H1 (cell line): Measurements from ENCODE around the gene RPL38. TPM values are rescaled to one million over a fixed set of nuclear protein-coding genes. Genes with fewer than 3 reads are reported as not detected.

Experiments used
- CTCF ChIA-PET: fragments of 300-600 bp; sonication (Branson Sonifier 250); formaldehyde crosslinking; loops from one replicate; lab custom pipeline; 2021; ENCODE audit not compliant: partially characterized antibody; lab: Charles Lee
- POLR2A ChIA-PET: fragments of 300-600 bp; sonication (Branson Sonifier 250); formaldehyde crosslinking; loops from one replicate; lab custom pipeline; 2021; ENCODE audit warnings: inconsistent platforms; ENCODE audit not compliant: partially characterized antibody; lab: Charles Lee
- DNase-seq, 2 experiments: peaks; one replicate each; pipeline versions ENCODE4 v3.0.0 to v3.0.0-alpha.2; 2010 to 2022; ENCODE audit warnings: low spot score in 2 of 2, low read depth in 1 of 2, mixed read lengths in 1 of 2
- FAIRE-seq: peaks from 2 replicates; lab custom pipeline; 2011; peaks lifted over from hg19 to GRCh38; lab: Jason Lieb, UNC
- H2AFZ ChIP-seq: 2 replicates; pipeline ENCODE4 v1.8.1; 2012; ENCODE audit warnings: low read length, inconsistent platforms
- H2AK5ac ChIP-seq: 2 replicates; pipeline ENCODE4 v1.6.1; 2013; ENCODE audit warnings: low read depth, low read length
- H2BK120ac ChIP-seq: replicated peaks from 2 replicates; pipeline ENCODE3; 2013; ENCODE audit warnings: low read depth, low read length, inconsistent platforms
- H2BK12ac ChIP-seq: 2 replicates; pipeline ENCODE4 v1.6.1; 2013; ENCODE audit warnings: low read depth, low read length
- H2BK15ac ChIP-seq: 2 replicates; pipeline ENCODE4 v1.6.1; 2013; ENCODE audit warnings: low read length
- H2BK20ac ChIP-seq: 2 replicates; pipeline ENCODE4 v1.6.1; 2013; ENCODE audit warnings: low read length
- H2BK5ac ChIP-seq: 2 replicates; pipeline ENCODE4 v1.6.1; 2013; ENCODE audit warnings: low read depth, low read length
- H3K14ac ChIP-seq: 2 replicates; pipeline ENCODE4 v1.6.1; 2013; ENCODE audit warnings: inconsistent platforms; ENCODE audit not compliant: insufficient read length
- H3K18ac ChIP-seq: 2 replicates; pipeline ENCODE4 v1.6.1; 2013; ENCODE audit warnings: low read length; ENCODE audit errors: extremely low read depth
- H3K23ac ChIP-seq: 2 replicates; pipeline ENCODE4 v1.6.1; 2013; ENCODE audit warnings: inconsistent platforms; ENCODE audit not compliant: insufficient read length
- H3K23me2 ChIP-seq: 2 replicates; pipeline ENCODE4 v1.6.1; 2013; ENCODE audit warnings: low read depth, low read length
- H3K27ac ChIP-seq: 2 replicates; pipeline ENCODE4 v1.6.1; 2011; ENCODE audit warnings: low read depth, low read length, inconsistent platforms
- H3K27me3 ChIP-seq, 4 experiments: replicated peaks in 1 of 4; 1 replicate in 1 of 4; 2 replicates in 3 of 4; pipeline versions ENCODE4 v1.6.1 to v1.8.1; 2011 to 2013; ENCODE audit warnings: low read length in 3 of 4, mild to moderate bottlenecking in 3 of 4, inconsistent platforms in 2 of 4, mixed read lengths in 2 of 4, moderate library complexity in 1 of 4; ENCODE audit not compliant: control insufficient read depth in 3 of 4, insufficient read depth in 3 of 4; ENCODE audit errors: extremely low read depth in 1 of 4
- H3K36me3 ChIP-seq, 4 experiments: 2 replicates each; pipeline versions ENCODE4 v1.6.1 to v1.8.1; 2011 to 2013; ENCODE audit warnings: mild to moderate bottlenecking in 4 of 4, low read length in 3 of 4, moderate library complexity in 2 of 4, control low read depth in 1 of 4, inconsistent platforms in 1 of 4; ENCODE audit not compliant: insufficient read depth in 4 of 4, control insufficient read depth in 2 of 4
- H3K4ac ChIP-seq: replicated peaks from 2 replicates; pipeline ENCODE3; 2013; ENCODE audit warnings: low read length, low read depth, mixed read lengths, inconsistent platforms; ENCODE audit not compliant: insufficient read length
- H3K4me1 ChIP-seq, 4 experiments: replicated peaks in 1 of 4; 1 replicate in 1 of 4; 2 replicates in 3 of 4; pipeline versions ENCODE4 v1.6.1 to v1.8.1; 2011 to 2013; ENCODE audit warnings: low read length in 3 of 4, inconsistent platforms in 2 of 4, mixed read lengths in 1 of 4; ENCODE audit not compliant: insufficient read depth in 4 of 4, control insufficient read depth in 3 of 4
- H3K4me2 ChIP-seq, 2 experiments: 2 replicates each; pipeline versions ENCODE4 v1.6.1 to v1.8.1; 2011 to 2013; ENCODE audit warnings: low read depth in 2 of 2, low read length in 2 of 2, control low read depth in 1 of 2, inconsistent platforms in 1 of 2, mild to moderate bottlenecking in 1 of 2; ENCODE audit not compliant: insufficient read depth in 1 of 2
- H3K4me3 ChIP-seq, 4 experiments: fragments of 200-600, 300-600 bp in 1 of 4; sonication (generic), shearing (Covaris generic), sonication (Bioruptor Twin) in 1 of 4; 2 replicates each; pipeline versions ENCODE4 v1.5.1 to v1.8.1; 2011 to 2016; ENCODE audit warnings: low read length in 4 of 4, low read depth in 3 of 4, control low read depth in 2 of 4, inconsistent platforms in 2 of 4, mild to moderate bottlenecking in 2 of 4, mixed read lengths in 1 of 4, moderate library complexity in 1 of 4; ENCODE audit not compliant: insufficient read depth in 2 of 4; ENCODE audit errors: extremely low read depth in 1 of 4
- H3K56ac ChIP-seq: replicated peaks from 2 replicates; pipeline ENCODE3; 2013; ENCODE audit warnings: low read depth, mild to moderate bottlenecking, mixed read lengths, low read length, inconsistent platforms; ENCODE audit not compliant: insufficient read length
- H3K79me1 ChIP-seq: 2 replicates; pipeline ENCODE4 v1.6.1; 2013; ENCODE audit warnings: low read depth, low read length, control low read depth
- H3K79me2 ChIP-seq, 2 experiments: 2 replicates each; pipeline versions ENCODE4 v1.6.1 to v1.8.1; 2012 to 2013; ENCODE audit warnings: low read length in 2 of 2, mild to moderate bottlenecking in 2 of 2, inconsistent platforms in 1 of 2; ENCODE audit not compliant: insufficient read depth in 2 of 2, control insufficient read depth in 1 of 2
- H3K9ac ChIP-seq, 4 experiments: replicated peaks in 1 of 4; 1 replicate in 1 of 4; 2 replicates in 3 of 4; pipeline versions ENCODE4 v1.6.1 to v1.8.1; 2011 to 2013; ENCODE audit warnings: low read depth in 3 of 4, low read length in 3 of 4, control low read depth in 2 of 4, mild to moderate bottlenecking in 2 of 4, moderate library complexity in 2 of 4, inconsistent platforms in 1 of 4; ENCODE audit errors: extremely low read depth in 1 of 4
- H3K9me3 ChIP-seq, 2 experiments: 2 replicates each; pipeline versions ENCODE4 v1.6.1 to v1.8.1; 2012 to 2013; ENCODE audit warnings: mild to moderate bottlenecking in 2 of 2, moderate library complexity in 2 of 2, control low read depth in 1 of 2, inconsistent platforms in 1 of 2, low read depth in 1 of 2, low read length in 1 of 2, mixed read lengths in 1 of 2; ENCODE audit not compliant: insufficient read depth in 2 of 2
- H4K20me1 ChIP-seq, 2 experiments: replicated peaks in 1 of 2; 2 replicates each; pipeline versions ENCODE3 to v1.8.1; 2011 to 2013; ENCODE audit warnings: inconsistent platforms in 2 of 2, low read length in 2 of 2, mild to moderate bottlenecking in 1 of 2; ENCODE audit not compliant: insufficient read depth in 2 of 2, control insufficient read depth in 1 of 2
- H4K5ac ChIP-seq: 2 replicates; pipeline ENCODE4 v1.6.1; 2013; ENCODE audit warnings: low read length, low read depth, mixed read lengths, inconsistent platforms; ENCODE audit not compliant: insufficient read length
- H4K8ac ChIP-seq: 2 replicates; pipeline ENCODE4 v1.8.0; 2013; ENCODE audit warnings: mild to moderate bottlenecking, moderate library complexity, low read length, inconsistent platforms; ENCODE audit not compliant: insufficient read depth; ENCODE audit errors: extremely low read depth
- H4K91ac ChIP-seq: replicated peaks from 2 replicates; pipeline ENCODE3; 2013; ENCODE audit warnings: low read length, mixed read lengths, inconsistent platforms; ENCODE audit not compliant: insufficient read length
- CBX5 ChIP-seq: fragments of 300-800, 300-1000 bp; sonication (generic); IDR thresholded peaks from 2 replicates; pipeline ENCODE4 v1.7.1; 2016; ENCODE audit warnings: antibody characterized with exemption, low read length, low read depth
- RBBP5 ChIP-seq: IDR thresholded peaks from 2 replicates; pipeline ENCODE4 v1.7.1; 2012; ENCODE audit warnings: low read depth, mild to moderate bottlenecking, inconsistent platforms, low read length, moderate library complexity, borderline replicate concordance
- WGBS, 2 experiments: shearing (Covaris generic) in 1 of 2; methylation state at CpG; one replicate each; pipeline versions ENCODE4 v1.1.6 to v1.1.7; 2013 to 2015; ENCODE audit warnings: low lambda C conversion rate in 2 of 2, mixed read lengths in 2 of 2, inconsistent platforms in 1 of 2, low coverage in 1 of 2, missing lambda C conversion rate in 1 of 2; ENCODE audit not compliant: insufficient replicate concordance in 2 of 2, insufficient coverage in 1 of 2, insufficient read length in 1 of 2; ENCODE audit errors: extremely low coverage in 1 of 2, missing lambda C conversion rate in 1 of 2; 5-methylcytosine and 5-hydroxymethylcytosine counted together
- polyA plus RNA-seq, 7 experiments: library from polyadenylated mRNA; depleted of rRNA in 3 of 7; stranded (reverse) in 5 of 7; unstranded in 2 of 7; fragments of >200 nt in 5 of 7; fragments of 200-250 nt in 2 of 7; gene quantifications; 1 replicate in 5 of 7; 2 replicates in 1 of 7; 4 replicates in 1 of 7; pipeline versions ENCODE4 v1.2.1 to v1.2.3, GENCODE V29; 2011 to 2013; ENCODE audit warnings: missing spikeins in 2 of 7, mixed read lengths in 2 of 7
- total RNA-seq: library from RNA; stranded (reverse); fragmentation: NEBNext Ultra II Directional; extraction: Animal tissue kit (Norgen Biotek cat#: 25700); gene quantifications from 2 replicates; pipeline ENCODE4 v1.2.1, GENCODE V29; 2021
- TF ChIP-seq, protein P1 (sequence below): IDR thresholded peaks from 2 replicates; pipeline ENCODE4 v1.6.1; 2012; ENCODE audit warnings: inconsistent platforms

The RPL38 gene
- total and polyA plus RNA-seq, 2 of the 8 experiments (the other 6 are each of a cell fraction or from before 2014, with no cell fraction given): 412 to 1,195 TPM

DNA sequence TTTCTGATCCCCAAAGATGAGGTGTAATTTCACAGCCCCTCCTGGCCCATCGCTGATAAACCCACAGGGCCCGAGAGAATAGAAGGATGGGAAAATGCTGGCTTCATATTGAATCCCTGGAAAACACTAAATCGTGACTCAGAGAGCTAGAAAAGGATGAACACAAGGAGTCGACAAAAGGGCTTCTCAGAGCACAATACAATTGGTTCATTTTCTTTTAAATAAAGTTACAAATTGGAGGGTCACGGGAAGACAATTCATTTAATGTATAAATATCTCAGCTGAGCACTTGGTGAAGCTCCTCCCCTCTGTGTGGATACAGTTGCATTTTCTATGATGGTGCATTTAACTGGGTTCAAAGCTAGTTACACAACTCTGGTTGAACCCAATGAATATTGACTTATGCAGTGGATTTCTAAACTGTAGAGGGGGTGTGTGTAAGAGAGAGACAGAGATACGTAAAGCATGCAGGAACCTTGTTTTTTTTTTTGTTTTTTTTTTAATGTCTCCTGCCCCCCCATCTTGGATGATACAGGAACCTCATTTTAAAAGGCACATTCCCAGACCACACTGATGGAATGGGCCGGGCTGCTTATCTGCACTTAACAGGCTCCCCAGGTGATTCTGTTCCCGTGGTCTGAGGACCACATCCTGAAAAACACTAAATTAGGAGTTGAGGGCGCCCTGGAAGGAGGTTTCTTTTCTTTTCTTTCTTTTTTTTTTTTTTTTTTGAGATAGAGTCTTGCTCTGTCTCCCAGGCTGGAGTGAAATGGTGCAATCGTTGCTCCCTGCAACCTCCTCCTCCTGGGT lies 24.0 kb downstream of the RPL38 start:
- Histone ChIP-seq H3K36me3 (no peaks in the 10 kb centered on the region), H3K4me3 (no peak overlapping the region), H3K4me2 (no peak overlapping the region), H4K20me1 (no peaks in the 10 kb centered on the region), H2BK20ac (no peak overlapping the region), H2BK12ac (no peak overlapping the region), H3K79me1 (no peaks in the 10 kb centered on the region), H3K27ac (no peak overlapping the region), H3K9ac (no peak overlapping the region), H2BK15ac (no peak overlapping the region), H3K23ac (no peak overlapping the region), H4K91ac (no peak overlapping the region), H4K8ac (no peak overlapping the region), H3K4me1 (no peaks in the 10 kb centered on the region; a peak in 1 of 7 replicates), H3K56ac (no peak overlapping the region), H3K27me3 (no peaks in the 10 kb centered on the region), H2AFZ (no peak overlapping the region), H3K23me2 (no peaks in the 10 kb centered on the region), H2BK120ac (no peak overlapping the region), H3K79me2 (no peaks in the 10 kb centered on the region), H3K9me3 (no peaks in the 10 kb centered on the region), H2AK5ac (no peak overlapping the region), H3K14ac (no peak overlapping the region), H4K5ac (no peak overlapping the region), H2BK5ac (no peak overlapping the region), H3K4ac (no peak overlapping the region), H3K18ac (no peak overlapping the region)
- TF ChIP-seq, protein P1, sequence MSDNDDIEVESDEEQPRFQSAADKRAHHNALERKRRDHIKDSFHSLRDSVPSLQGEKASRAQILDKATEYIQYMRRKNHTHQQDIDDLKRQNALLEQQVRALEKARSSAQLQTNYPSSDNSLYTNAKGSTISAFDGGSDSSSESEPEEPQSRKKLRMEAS: no peak
- TF ChIP-seq RBBP5: no peak
- no peak for TF ChIP-seq CBX5
- FAIRE-seq (no peak), DNase-seq (no peak)
- CTCF ChIA-PET: interaction anchor here (0.6 to 2.4 kb wide), 4 partner anchors 15 to 146 kb away, joined by 3 to 7 read pairs (median 6); no protein-coding TSS in a partner anchor
- WGBS, 2 experiments: 85% methylated on average over 8 of the region's 10 CpGs; no CpG with 5 or more reads in 1 of the 2 experiments
- POLR2A ChIA-PET: interaction anchor here (0.7 to 1.9 kb wide), 4 partner anchors 11 to 24 kb away, joined by 3 to 7 read pairs (median 4); partner anchors contain the start of gene RPL38
